ENCODE measurements around the gene ARHGAP15.

Gene ARHGAP15

DNA sequence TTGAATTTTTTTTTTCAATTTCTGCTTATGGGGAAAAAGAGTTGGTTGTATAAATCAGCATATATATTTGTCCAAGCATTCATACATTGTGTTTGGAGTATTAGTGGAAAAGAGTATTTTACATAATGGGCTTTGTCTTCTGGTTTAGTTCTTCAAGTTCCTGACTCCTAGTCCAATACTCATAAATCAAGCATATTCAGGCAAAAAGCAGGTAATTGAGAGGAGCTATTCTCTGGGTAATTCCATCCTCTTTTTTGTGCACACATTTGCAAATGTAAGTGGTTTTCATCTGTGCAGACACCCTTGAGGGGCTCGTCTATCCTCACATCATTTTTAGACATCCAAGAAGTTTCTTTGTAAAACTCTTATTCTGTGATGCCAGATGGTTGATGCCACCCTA is 337.2 kb downstream of the ARHGAP15 start:
- DNase-seq: no peak

DNA sequence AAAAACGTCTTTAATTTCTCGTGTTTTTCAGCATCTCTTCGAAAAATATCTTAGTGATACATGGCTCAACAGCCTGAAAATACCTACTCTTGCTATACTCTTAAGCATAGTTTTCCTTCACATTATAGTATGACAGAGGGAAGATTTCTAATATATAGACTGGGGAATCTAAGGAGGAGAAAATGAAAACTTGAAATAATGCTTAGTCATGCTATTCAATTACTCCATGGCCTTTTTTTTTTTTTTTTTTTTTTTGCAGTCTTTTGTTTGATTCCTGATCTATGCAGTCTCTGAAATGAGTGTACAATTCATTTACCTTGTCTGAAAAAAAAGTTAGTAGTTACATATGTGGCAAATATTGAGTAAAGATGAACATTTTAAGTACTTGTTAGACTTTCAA is 337.8 kb downstream of the ARHGAP15 start:
- no peak for DNase-seq

DNA sequence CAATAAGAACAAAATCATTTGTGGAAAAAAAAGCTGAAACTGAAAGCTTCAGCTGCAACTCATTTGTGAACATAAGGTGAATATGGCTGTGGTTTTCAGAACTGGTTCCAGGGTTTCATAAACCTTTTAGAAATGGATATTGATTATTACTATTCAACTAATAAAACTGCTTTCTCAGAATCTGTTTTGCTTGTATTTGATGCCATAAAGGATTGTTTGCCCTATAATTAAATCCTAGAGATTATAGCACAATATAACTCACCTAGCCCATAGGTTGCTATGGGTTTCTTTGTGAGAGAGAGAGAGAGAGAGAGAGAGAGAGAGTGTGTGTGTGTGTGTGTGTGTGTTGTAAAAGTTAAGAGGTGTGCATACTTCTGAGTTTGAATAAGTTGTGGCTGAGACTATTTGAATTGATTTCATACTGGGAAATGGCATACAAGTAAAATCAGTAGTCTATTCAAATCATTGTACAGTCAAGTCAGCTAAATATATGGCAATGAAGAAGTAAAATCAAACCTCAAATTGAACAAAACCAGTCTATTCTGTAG is 339.2 kb downstream of the ARHGAP15 start:
- DNase-seq: no peak

DNA sequence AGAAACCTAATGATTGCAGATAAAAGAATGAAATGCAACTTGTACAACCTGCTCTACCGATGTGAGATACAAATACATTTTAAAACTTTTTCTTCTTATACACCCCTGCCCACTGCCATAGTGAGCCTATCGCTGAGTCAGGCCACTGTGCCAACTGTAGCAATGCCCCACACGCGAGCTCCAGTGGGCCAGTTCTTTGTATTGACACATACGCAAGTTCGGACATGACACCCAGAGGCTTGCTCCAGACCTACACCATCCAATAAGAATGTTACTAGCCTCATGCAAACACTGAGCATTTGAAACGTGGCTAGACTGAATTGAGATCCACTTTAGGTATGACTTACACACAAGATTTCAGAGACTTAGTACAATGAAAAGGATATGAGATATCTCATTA is 340.1 kb downstream of the ARHGAP15 start:
- DNase-seq: no peak

DNA sequence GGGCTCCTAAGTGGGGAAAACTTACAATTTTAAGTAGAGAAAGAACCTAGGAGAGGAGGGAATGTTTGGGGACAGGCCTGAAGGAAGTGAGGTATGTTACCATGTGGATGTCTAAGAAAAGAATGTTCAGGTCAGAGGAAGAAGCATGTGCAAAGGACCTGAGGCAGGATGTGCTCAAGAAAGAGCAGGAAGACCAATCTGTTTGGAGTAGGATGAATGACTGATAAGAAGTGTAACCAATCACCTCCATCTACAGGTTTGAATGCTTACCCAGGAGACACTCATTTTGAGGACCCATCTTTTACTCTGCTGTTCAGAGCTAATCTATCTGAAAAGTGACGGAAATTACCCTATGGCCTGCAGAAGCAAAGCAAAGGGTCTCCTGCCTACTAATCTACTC is 342.3 kb downstream of the ARHGAP15 start:
- no peak for DNase-seq

DNA sequence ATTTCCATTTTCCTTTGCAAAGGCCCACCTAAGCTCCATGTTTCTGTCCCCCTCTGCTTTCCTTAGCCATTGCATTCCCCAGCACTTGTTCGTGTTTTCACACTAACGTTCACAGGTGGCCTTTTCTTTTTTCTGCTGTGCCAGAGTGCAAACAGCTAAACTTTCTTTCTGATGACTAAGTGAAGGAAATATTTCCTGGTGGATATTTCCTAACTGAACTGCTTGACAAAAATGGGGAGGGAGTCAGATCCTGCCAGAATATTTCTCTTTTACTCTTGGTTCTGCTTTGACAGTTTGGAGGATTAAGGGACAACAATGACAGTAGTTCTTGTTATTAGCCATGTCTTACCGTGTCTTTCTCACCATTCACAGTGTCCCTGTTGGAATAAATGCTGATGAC is 344.0 kb downstream of the ARHGAP15 start:
- no peak for DNase-seq

DNA sequence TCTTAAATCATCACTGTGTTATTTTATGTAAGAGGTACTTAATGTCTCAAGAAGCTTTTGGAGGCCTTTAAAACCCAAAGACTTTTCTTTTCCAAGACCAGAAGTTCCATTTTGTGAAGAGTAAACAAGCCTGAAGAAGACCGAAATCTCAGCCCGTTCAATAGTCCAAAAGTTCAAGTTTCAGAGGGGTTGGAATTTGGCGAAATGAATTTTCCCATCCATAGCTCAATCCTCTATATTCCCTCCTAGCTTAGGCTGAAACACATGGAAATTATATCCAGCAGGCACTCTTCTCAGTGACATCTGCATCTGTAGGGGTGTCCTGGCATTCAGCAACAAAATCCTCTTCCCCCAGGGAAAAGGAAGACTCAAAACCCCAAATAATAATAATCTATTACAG is 344.6 kb downstream of the ARHGAP15 start:
- no peak for DNase-seq

DNA sequence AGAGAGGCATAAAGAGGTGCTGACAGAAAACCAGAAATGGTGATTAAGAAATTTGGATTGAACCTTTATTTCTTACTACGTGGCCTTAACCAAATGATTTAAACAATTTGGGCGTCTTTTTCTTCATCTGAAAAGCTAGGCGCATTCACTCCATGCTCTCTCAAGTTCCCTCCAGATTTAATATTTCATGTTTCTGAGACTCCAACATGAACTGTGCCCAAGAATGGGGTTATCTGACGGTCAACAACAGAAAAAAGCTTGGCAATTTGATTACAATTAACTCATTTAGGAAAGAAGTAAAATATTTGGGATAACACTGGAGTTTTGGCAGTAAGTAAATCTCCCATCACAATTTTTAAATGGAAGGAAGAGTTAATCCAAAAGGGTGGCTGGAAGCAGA is 345.4 kb downstream of the ARHGAP15 start:
- DNase-seq: no peak

DNA sequence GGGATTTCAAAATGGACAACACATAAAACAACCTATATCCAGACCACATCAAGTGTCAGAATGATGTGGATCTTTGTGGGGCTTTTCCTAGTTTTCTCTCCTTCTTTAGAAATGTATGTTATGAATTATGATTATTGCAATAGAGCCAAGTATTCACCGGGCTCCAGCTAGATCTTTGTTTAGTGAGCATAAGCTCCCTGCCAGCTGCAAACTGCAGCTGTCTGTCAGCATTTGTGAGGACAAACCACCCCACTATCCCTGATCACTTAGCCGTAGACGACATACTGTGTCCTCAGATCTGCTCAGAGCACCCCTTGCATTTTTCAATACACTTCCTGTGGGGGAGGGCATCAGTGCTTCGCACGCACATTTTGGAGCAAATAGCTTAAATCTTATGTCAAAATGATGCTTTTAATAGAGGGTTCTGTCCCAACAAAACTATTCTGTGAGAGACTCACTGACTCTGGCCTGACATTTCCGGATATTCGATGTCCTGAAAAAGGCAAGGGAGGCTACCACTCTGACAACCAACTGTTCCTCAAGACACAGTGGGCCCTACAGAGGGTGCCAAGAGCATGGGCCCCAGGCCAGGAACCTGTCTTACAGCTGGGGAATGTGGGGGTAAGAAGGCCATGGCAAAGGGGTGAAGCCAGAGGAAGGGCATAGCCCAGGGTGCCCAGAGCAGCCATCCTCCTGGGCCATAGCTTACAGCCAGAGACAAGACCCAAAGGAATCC is 346.0 kb downstream of the ARHGAP15 start:
- no peak for DNase-seq

DNA sequence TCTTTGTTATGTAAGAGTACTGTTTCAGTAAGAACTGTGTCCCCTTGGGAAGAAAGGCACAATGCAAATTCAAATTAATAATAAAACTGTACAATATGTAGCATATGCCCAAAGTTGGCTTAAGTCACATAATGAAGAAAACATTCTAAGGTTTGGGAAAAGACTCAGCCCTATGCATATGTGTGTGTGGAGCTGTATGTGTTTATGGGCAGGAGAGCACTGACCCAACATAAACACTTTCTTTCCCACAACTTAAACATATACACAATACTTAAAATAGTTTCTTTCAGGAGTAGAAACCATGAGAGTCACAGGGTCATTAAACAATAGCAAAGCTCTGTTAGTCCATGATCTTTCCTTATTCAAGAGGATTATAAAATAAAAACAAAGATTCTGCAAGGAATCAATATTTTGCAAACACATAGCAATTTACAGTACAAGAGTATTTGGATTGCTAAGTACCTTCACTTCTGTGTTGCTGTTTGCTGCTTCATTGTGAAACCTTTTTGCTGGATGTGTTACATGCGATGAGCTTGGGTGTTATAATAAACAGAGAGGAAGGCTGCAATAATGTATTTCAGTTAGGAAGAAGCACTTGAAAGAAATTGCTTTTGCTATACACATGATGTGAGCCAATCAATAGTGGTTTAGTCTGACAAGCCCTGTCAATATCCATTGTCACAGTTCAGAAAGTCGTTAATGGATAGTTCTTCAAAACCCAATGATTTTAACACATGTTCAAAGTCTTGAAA is 347.3 kb downstream of the ARHGAP15 start:
- DNase-seq: no peak

DNA sequence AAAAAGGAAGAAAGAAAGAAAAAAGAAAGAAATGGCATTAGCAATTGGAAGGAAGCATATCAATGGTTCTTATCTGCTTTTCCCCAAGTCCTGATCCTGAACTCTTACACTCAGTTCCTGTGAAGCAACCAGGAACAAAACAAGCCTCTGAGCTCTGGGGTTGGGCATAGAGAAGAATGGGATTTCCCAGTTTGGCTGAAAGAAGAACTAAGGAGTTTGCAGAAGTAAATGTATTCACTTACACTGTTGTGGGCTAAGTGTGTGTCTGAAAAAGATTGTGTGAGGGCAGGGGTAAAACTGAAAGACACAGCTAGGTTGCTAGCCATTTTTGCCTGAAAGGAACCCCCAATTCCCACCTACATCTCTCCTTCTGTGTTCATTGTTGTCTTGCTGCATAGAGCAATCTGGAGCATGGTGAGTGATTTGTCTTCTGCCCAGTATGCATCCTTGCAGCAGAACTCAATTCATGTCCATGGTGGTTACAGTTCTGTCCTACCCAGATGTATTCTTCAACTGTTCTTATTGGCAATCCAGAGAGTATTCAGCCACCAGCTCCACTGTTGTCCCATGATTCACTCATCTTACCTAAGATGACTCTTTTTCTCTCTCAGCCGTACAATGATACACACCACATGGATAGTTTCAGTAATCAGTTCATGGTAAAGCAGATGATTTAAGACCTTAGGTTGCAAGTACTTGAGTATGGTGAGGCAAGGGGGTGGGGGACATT is 348.7 kb downstream of the ARHGAP15 start:
- DNase-seq: no peak

DNA sequence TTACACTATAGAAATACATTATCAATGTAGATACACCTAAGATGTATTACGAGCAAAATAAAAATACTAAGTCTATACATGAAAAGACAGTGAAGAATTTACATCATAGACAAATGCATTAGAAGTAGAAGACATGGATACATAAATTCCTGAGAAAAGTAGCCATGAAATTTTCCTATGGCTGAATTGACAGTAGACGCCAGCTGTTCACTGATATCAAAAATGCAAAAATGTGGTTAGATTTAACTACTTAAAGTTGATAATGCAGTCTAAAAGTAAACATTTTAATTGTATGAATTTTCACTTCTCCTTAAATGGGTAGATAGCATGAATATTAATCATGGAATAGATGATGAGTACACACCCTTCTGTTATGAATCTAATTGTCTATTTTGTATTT is 350.9 kb downstream of the ARHGAP15 start:
- DNase-seq: no peak

DNA sequence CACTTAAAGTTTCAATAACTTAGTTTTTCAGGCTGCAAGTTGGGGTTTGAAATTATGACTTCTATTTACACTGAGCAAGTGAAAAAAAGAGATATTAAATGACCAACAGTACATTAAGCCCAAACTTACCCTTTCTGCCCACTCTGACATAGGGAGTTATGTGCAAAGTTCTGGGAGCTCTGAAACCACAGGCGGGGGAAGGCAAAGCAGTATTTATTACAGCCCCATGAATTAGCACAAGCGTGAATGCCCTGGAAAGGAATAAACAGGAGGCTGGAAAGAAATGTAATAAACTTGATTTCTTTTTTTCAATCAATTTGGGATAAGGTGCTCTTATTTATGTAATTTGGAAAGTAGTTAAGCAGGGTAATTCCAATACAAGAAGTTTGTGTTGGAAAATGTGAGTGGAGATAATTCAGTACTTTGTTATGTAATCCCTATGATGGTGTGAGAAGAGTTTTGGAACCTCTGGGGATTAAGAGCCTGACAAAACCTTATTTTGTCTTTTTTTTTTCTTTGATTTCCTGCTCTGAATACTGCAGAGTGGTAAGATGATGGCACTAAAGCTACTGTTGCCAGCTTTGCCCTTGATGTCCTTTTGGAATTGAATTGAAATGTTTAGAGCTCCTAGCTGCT is 351.5 kb downstream of the ARHGAP15 start:
- no peak for DNase-seq

DNA sequence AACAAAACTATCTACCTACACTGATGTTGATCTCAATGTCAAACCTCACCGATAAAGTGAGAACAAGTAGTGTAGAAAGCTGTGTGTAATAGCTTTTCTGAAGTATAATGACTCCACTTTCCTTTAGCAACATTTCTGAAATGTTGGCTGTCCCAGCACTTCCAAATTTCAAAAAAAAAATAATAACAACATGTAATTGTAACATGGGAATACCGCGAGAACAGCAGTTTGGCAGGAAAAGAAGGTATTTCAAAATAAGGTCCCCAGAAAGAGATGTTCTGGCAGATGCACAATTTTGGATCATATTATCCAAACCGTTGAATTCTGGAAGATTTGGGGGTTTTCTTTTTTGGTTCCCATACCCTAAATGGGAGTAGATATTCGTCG is 352.0 kb downstream of the ARHGAP15 start:
- no peak for DNase-seq

DNA sequence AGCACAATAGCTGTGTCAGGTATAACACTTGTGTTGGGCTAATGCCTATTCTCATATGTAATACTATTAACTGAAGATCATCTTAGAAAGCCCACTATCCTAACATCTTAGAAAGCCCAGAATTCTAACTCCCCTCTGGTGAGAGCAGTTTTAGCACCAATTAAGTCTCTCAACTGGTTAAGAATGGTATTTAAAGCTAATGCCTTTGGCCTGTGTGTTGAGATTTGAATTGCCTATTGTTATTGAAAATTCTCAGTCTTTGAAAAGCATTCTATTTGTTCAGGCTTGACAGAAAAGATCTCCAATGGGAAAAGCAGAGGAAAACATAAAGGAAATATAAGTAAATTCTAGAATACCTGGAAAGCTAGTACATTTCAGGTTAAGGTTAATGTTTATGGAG is 352.5 kb downstream of the ARHGAP15 start:
- no peak for DNase-seq

DNA sequence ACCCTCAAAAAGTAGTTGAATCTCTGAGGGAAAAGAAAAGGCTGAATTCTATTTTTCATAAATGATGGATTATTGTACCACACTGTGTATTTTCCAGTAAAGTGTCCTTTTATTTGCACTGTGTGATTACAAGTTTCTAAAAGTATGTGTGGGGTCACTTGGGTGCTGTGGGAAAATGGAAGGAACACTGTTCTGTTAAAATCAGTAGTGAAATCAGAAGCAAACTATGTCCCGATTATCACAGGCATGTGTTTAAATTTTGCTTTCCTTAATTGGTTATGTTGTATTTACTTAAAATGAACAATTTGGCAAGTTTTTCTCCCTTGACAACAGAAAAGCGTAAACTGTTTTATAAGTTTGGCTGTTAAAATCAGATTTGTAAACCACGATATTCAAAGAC is 353.1 kb downstream of the ARHGAP15 start:
- DNase-seq: no peak

DNA sequence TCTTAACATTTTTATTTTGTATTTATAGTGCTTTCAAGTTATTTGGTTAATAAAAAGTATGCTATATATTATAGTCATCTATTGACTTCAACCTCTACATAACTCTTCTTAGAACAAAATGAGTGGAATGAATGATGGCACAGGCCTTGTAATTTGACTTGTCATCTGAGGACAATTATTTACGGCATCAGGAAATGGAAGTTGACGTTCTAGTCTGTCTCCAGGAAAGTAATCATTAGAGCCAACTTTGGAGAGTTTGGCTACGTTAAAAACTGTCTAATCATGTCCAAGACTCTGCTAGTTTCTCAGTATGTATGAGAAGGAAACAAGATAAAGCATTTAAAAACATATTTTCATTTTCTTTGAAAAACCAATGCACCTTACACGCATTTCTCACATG is 353.6 kb downstream of the ARHGAP15 start:
- DNase-seq: no peak

DNA sequence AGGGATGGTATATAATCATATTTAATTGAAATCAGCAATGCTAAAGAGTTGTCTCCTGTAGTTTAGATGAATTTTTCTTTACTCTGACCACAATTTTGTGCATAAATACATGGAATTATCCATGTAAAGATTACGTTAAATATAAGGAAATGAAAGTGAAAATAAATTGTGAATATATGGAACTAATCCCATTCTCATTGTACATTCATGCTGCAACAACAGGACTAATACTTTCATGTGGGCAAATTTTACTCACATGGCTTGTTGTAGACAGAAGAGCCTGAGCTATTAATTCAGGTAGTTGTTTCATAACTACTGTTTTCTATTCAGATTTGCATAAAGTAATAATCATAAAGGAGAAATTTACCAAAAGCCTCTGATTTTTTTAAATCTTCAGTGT is 357.8 kb downstream of the ARHGAP15 start:
- no peak for DNase-seq

DNA sequence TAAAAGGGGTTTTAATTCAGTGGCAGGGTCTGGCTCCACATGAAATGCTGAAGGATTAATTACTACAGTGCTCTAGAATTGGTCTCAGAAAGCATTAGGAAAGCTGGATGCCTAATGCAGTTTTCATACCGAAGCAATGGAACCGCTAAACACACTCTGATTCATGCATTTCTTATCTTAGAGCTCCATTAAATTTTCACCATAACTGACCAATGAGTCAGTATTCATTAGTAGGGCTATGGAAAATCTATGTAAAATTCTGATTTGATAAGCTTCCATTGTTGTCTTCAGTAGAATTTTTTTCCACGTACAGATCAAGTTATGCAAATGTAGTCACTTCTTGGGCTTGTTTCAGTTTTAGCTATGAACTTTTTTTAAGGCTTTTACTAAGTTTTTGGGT is 359.9 kb downstream of the ARHGAP15 start:
- no peak for DNase-seq

DNA sequence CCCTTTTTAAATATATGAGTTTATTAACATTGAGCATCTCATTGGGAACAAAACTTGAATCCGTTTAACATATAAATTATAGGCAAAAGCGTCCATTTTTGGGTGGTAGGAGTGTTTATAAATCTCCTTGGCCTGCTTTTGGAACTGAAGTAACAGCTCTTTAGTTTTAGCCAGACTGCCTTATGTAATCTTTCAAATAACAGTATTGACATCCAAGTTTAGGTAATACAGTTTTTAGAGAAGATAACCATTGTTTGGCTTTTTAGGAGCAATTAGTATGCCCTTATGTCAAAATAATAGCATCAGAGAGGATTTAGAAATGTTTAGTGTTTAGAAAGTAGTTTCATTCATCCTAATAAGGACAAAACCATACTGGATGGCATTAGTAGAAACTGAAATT is 361.9 kb downstream of the ARHGAP15 start:
- DNase-seq: no peak

DNA sequence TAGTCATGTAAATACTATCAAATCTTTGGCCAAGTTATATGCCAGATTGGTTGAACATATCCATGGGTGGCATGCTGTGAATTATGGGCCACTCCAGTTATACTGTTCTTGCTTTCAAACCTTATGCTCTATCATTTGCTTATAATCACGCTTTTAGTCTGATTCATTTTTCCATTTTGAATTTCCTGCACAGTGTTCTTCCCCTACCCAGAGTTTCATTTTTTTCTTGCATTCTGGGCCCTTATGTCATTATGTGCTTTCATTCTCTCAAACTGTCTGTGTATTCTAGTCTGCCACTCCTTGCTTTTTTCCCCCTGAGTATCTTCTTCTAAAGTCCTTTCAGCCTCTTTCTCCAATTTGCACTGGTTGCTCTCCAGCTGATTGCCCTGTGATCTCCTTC is 364.1 kb downstream of the ARHGAP15 start:
- no peak for DNase-seq

DNA sequence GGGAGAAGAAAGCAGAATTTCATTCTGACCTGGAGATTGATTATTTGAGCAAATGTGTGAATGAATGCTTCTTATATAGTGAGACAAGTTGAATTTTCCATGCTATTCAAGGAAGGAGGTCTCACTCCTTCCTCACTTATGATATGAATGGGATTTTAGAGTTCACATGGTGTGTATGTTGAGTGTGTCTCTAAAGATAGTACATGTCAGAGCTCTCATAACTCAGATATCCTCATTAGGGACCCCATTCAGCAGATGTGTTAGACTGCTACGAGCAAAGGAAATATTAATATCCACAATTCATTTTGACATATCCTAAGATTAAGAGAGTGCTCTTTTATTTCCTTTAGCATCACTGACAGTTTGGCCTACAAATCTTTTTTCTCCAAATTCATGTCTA is 368.5 kb downstream of the ARHGAP15 start:
- DNase-seq: no peak

DNA sequence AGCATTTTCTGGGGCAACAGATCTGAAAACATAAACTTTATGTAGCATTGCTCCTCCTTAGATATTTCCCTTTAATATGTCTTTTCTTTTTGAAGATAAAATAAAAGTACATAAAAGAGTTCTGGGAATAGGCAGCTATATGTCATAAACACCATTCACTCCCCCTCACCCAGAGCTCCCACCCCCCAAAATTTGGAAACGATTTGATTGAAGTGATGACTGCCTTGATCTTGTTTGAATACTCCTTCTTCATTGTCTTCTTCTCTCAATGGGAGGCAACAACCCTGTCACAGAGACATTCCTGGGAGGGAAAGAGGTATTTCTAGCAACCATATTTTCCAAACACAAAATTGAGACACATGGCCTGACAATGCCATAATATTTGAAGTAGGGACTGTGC is 369.3 kb downstream of the ARHGAP15 start:
- no peak for DNase-seq

Measured in CD4-positive, alpha-beta T cell treated with Interleukin-17A for 4 hours (primary cell).